GM12892 (cell line): Measurements from ENCODE around the gene FREM1.

Experiments used
- POLR2A ChIP-seq: IDR thresholded peaks from 2 replicates; pipeline ENCODE4 v1.6.1; 2011; ENCODE audit warnings: low read depth, low read length, control low read depth
- POLR2AphosphoS5 ChIP-seq: IDR thresholded peaks from 2 replicates; pipeline ENCODE4 v1.6.1; 2011; ENCODE audit warnings: low read depth, low read length, control low read depth
- TAF1 ChIP-seq: IDR thresholded peaks from 2 replicates; pipeline ENCODE4 v1.6.1; 2011; ENCODE audit warnings: low read depth, mild to moderate bottlenecking, control low read depth, low read length, borderline replicate concordance

DNA sequence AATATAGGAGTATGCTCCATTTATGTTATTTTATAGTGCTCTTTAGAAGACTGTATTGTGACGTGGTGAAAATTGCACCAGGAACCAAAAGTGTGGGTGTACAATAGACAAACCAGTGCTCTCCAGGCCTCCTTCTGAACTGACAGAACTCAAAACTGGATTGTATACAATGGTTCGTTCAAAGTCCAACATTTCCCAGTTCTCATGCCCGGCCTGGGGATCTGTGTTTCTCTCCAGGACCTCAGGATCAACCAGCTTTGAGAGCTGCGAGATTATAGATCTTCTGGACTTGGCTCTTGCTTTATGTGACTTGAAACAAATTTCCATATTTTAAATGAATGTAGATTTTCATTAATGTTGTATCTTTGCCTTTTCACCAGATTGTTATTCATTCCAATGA, 126.9 kb downstream of the FREM1 start:
- TF ChIP-seq POLR2A, result no peak
- TF ChIP-seq TAF1, result no peak
- TF ChIP-seq POLR2AphosphoS5, result no peak
